VCaP (cell line): Measurements from ENCODE around the gene LRRC23.

Experiments
- H3K27ac ChIP-seq: fragments of 450-650 bp; 2 replicates; pipeline ENCODE4 v1.5.1; 2017
- CTCF ChIP-seq: fragments of 450-650 bp; conservative IDR thresholded peaks from 2 replicates; pipeline ENCODE4 v1.5.1; 2017; ENCODE audit warnings: mild to moderate bottlenecking, moderate library complexity

Gene LRRC23

GRCh38 chr12:6953442-6954315 lies 49.1 kb downstream of the LRRC23 start:
- TF ChIP-seq CTCF, result no peak
- H3K27ac ChIP-seq, result no peak overlapping the region

GRCh38 chr12:6954316-6955107 lies 49.9 kb downstream of the LRRC23 start:
- H3K27ac ChIP-seq, result no peak overlapping the region
- no peak for TF ChIP-seq CTCF

GRCh38 chr12:6955108-6956020 lies 50.7 kb downstream of the LRRC23 start:
- no peak for TF ChIP-seq CTCF
- H3K27ac ChIP-seq, result no peak overlapping the region

GRCh38 chr12:6956021-6956727 lies 51.6 kb downstream of the LRRC23 start:
- no peak for TF ChIP-seq CTCF
- no peak overlapping the region for H3K27ac ChIP-seq

- no peak overlapping the region for H3K27ac ChIP-seq
- no peak for TF ChIP-seq CTCF
Measured at GRCh38 chr12:6957151-6957701, 52.6 kb downstream of the LRRC23 start.

GRCh38 chr12:6957741-6958608 lies 53.4 kb downstream of the LRRC23 start:
- TF ChIP-seq CTCF, result no peak
- no peak overlapping the region for H3K27ac ChIP-seq
